8988T (cell line): ENCODE results near the gene REXO1.

Source experiments
- DNase-seq: peaks from one replicate; pipeline ENCODE4 v3.0.0; 2011

Gene REXO1

GRCh38 chr19:1790054-1790792, 58.1 kb downstream of the REXO1 start:
- DNase-seq: no peak

GRCh38 chr19:1789261-1790041, 58.8 kb downstream of the REXO1 start:
- no peak for DNase-seq

GRCh38 chr19:1787116-1787515, 61.2 kb downstream of the REXO1 start:
- no peak for DNase-seq

GRCh38 chr19:1786668-1787067, 61.6 kb downstream of the REXO1 start:
- DNase-seq: no peak

- DNase-seq: no peak
These were observed 63.0 kb downstream of the REXO1 start for GRCh38 chr19:1785310-1785709.

GRCh38 chr19:1783874-1784273, 64.4 kb downstream of the REXO1 start:
- DNase-seq: no peak

GRCh38 chr19:1783354-1783753, 64.9 kb downstream of the REXO1 start:
- no peak for DNase-seq

GRCh38 chr19:1782521-1782920, 65.8 kb downstream of the REXO1 start:
- no peak for DNase-seq

GRCh38 chr19:1780272-1780958, 67.9 kb downstream of the REXO1 start:
- no peak for DNase-seq

- DNase-seq: no peak
These were observed 68.7 kb downstream of the REXO1 start for GRCh38 chr19:1779574-1779973.

- DNase-seq: no peak
These were observed 71.1 kb downstream of the REXO1 start for GRCh38 chr19:1777149-1777548.

- no peak for DNase-seq
These were observed 71.6 kb downstream of the REXO1 start for GRCh38 chr19:1776606-1777147.

GRCh38 chr19:1775951-1776605, 72.2 kb downstream of the REXO1 start:
- DNase-seq: no peak

- DNase-seq: no peak
These were observed 73.1 kb downstream of the REXO1 start for GRCh38 chr19:1774989-1775772.

GRCh38 chr19:1773184-1773583, 75.1 kb downstream of the REXO1 start:
- no peak for DNase-seq

- DNase-seq: no peak
These were observed 77.3 kb downstream of the REXO1 start for GRCh38 chr19:1770866-1771576.

- no peak for DNase-seq
These were observed 78.7 kb downstream of the REXO1 start for GRCh38 chr19:1769645-1769985.

- DNase-seq: no peak
These were observed 79.2 kb downstream of the REXO1 start for GRCh38 chr19:1768918-1769644.

GRCh38 chr19:1768248-1768647, 80.0 kb downstream of the REXO1 start:
- no peak for DNase-seq

GRCh38 chr19:1767464-1767933, 80.8 kb downstream of the REXO1 start:
- peak; percentile 92 for DNase-seq
